Measurements from ENCODE around the gene RAPSN. TPM values are rescaled to one million over a fixed set of nuclear protein-coding genes. Genes with fewer than 3 reads are reported as not detected.

Gene RAPSN
- total RNA-seq, 1 experiment from 2014 or later = not detected

DNA sequence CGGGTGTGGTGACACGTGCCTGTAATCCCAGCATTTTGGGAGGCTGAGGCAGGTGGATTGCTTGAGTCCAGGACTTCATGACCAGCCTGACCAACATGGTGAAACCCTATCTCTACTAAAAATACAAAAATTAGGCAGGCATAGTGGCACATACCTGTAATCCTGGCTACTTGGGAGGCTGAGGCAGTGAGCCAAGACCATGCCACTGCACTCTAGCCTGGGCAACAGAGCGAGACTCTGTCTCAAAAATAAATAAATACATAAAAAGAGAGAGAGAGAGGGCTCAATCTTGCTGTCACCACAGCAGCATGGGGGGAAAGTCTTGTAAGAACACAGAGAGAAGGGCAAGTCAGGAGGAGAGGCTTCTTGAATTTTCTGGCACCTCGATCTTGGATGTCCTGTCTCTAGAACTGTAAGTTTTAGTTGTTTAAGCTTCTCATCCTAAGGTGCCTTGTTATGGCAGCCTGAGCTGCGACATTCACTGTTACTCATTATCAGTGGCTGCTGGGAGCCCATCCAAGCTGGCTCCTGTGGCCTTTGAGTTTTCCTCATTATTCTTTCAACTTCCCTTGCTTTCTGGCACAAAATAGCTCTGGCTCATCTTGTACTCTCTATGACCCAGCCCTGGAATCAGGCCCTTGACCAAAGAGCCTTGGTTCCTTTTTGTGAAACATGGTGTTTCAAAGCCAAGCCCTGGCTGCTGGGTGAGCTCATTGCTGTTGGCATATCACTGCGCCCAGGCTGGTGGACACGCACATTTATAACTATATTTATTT is 14.7 kb downstream of the RAPSN start:
- peak; percentile 90 for DNase-seq (ENCODE audit: low read depth)

DNA sequence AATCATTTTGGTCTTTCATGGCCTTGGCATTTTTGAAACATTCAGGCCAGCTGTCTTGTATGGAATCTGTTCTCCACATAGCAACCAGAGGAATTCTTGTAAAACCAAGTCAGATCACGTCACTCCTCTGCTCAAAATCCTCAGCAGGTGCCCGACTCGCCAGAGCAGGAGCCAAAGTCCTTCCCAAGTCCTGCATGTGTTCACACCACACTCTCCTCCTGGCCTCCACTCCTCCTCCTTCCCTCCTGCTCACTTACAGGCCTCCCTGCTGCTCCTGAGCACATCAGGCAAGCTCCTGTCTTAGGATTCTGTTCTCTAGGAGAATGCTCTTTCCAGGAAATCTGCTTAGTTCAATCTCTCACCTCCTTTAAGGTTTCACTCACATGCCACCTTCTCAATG is 15.8 kb downstream of the RAPSN start:
- peak; percentile 40 for DNase-seq (ENCODE audit: low read depth)

DNA sequence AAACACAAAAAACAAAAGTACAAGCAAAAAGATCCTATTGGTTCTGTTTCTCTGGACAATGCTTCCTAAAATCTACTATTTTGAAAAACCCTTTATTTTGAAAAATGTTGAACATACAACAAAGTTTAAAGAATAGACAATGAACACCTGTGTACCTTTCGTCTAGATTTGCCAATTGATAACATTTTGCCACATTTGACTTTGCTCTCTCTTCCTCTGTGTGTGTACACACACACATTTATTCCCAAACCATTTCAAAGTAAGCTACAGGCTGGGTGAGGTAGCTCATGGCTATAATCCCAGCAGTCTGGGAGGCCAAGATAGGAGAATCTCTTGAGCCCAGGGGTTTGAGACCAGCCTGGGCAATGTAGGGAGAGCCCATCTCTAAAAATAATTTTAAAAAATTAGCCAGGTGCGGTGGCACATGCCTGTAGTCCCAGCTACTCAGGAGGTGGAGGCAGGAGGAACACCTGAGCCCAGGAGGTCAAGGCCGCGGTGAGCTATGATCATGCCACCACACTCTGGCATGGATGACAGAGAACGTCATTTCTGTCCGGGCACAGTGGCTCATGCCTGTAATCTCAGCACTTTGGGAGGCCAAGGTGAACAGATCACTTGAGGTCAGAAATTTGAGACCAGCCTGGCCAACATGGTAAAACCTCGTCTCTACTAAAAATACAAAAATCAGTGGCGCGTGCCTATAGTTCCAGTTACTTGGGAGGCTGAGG is 17.4 kb downstream of the RAPSN start:
- DNase-seq (ENCODE audit: low read depth) = no peak

DNA sequence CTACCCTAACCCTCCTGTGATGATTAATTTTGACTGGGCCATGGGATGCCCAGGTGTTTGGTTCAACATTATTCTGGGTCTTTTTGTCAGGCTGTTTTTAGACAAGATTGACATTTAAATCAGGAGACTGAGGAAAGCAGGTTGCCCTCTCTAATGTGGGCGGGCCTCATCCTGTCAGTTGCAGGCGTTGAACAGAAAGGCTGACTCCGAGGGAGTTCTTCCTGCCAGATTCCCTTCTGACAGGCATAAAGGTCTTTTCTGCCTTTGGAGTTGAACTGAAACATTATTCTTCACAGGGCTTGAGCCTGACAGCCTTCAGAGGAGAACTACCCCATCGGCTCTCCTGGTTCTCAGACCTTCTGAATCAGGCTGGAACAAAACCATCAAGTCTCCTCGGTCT is 18.4 kb downstream of the RAPSN start:
- no peak for DNase-seq (ENCODE audit: low read depth)

- DNase-seq (ENCODE audit: low read depth) = peak; percentile 95
Measured at GRCh38 chr11:47426062-47426956, 22.6 kb downstream of the RAPSN start, which contains the start of gene PSMC3. Gene PSMC3 (minus strand): TSS chr11:47426439. CDS start chr11:47426279, 160 bp downstream.

DNA sequence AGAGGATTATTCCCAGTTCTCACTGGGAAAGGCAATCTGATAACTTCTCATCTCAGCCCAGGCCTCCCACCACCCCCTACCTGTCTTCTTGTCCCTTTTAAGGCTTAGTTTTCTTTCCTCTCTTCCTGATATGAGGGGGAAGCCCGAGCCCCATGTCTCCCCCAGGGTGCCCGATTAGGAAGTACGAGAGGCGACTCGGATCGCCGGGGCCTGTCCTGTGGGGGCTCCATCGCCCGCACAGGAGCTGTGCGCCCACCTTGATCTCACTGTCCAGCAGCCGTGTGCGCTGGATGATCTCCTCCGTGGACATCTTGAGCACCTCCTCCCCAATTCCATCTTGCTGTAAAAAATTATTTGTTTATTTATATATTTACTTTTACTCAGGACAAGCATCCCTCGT is 23.3 kb downstream of the RAPSN start:
- DNase-seq (ENCODE audit: low read depth) = no peak

DNA sequence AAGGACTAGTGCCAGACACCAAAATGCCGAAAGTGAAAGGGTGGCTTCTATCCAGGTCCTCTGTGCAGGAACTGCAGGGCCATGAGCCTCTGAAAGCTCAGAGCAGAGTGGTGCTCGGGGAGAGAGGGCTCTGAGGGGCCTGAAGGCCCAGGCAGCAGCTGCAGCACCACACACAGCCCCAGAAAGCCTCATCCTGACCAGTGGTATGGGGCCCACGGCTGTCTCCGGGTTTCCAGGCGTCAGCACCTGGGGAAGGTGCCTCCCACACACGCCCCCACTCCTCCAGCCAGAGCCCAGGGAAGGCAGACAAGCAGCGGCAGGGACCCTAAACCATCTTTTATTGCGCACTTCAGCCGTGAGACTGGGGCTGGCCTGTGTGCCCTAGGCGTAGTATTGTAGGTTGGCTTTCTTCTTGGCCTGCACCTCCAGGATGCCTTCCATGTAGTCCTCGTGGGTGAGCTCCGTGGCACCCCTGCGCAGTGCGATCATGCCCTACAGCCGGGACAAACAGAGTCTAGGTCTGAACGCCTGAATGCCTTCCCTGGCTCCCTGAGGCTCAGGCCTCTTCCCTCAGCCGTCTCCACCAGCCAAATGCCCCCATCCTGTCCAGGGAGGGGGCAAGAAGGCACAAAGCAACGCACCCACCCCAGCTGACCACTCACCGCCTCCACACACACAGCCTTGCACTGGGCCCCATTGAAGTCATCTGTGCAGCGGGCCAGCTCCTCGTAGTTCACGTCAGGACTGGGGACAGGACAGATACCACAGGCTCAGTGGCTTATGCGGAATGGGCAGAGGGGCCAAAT is 30.3 kb downstream of the RAPSN start:
- peak; percentile 33 for DNase-seq (ENCODE audit: low read depth)

- no peak for DNase-seq (ENCODE audit: low read depth)
Measured at GRCh38 chr11:47417712-47418111, 31.2 kb downstream of the RAPSN start.

DNA sequence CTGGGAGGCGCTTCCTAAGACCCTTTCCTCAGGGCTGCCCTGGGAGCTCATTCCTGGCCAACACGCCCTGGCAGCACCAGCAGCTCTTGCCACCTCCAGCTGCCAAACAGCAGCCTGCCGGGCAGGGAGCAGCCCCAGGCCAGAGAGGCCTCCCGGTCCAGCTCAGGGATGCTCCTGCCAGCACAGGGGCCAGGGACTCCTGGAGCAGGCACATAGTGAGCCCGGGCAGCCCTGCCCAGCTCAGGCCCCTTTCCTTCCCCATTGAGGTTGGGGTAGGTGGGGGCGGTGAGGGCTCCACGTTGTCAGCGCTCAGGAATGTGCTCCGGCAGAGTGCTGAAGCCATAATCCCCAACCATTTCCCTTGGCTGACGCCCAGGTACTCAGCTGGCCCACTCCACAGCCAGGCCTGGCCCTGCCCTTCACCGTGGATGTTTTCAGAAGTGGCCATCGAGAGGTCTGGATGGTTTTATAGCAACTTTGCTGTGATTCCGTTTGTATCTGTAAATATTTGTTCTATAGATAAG is 32.9 kb downstream of the RAPSN start:
- DNase-seq (ENCODE audit: low read depth) = peak; percentile 97

GRCh38 chr11:47415091-47415854 is 33.7 kb downstream of the RAPSN start:
- no peak for DNase-seq (ENCODE audit: low read depth)

DNA sequence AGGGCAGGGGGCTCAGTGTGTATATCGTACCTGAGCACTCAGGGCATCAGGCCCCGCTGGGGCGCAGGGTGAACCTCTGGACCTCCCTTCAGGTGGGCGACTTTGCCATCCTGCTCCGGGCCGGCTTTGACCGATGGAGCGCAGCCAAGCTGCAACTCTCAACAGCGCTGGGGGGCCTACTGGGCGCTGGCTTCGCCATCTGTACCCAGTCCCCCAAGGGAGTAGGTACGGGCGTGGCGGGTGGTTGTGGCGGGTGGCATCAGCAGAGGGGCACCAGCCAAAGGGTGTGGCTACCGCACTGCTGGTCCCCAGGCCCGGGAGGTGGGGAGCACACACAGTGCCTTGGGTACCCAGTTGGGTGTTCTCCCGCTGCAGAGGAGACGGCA is 34.3 kb downstream of the RAPSN start:
- DNase-seq (ENCODE audit: low read depth) = no peak

- DNase-seq (ENCODE audit: low read depth) = no peak
Measured at GRCh38 chr11:47413908-47414684, 34.8 kb downstream of the RAPSN start.

DNA sequence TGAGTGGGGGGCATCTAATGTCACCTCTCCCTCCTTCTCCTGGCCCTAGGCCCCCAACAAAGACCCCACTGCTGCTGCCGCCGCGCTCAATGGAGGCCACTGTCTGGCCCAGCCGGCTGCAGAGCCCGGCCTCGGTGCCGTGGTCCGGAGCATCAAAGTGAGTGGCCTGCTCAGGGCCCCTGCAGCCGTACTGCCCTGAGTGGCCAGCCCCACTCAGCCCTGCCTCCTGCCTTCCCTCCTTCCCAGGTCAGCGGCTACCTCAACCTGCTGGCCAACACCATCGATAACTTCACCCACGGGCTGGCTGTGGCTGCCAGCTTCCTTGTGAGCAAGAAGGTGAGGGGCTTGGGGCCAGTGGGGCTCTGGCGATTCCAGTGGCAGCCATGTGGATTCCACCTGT is 35.6 kb downstream of the RAPSN start:
- DNase-seq (ENCODE audit: low read depth) = no peak

DNA sequence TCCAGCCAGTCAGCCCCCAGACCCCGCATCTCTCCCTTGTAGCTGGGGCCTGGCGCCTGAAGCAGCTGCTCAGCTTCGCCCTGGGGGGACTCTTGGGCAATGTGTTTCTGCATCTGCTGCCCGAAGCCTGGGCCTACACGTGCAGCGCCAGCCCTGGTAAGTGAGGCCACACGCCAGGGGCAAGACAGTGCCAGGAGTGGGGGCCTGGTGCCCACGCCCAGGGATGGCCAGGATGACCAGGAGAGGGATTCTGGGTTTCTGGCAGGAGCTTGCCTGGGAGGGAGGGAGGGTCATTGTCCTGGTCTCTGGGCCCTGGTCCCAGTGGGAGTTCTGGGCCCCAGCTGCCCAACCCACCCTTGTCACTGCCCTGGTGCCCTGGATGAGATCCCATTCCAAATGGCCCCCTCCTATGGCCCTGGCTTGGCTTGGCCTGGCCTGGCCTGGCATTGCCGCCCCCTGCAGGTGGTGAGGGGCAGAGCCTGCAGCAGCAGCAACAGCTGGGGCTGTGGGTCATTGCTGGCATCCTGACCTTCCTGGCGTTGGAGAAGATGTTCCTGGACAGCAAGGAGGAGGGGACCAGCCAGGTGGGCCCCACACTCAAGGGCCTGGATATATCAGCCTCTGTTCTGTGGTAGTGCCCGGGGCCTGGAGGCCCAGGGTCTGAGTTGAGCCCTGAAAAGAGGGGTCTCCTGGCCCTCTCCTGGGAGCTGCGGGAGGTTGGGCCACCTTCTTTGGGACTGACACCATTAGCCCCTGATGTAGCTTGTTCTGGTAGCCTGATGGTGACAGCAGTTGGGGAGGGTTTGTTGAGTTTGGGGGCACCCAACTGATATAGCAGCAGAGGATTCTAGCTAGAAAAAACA is 36.8 kb downstream of the RAPSN start:
- DNase-seq (ENCODE audit: low read depth) = peak; percentile 38

DNA sequence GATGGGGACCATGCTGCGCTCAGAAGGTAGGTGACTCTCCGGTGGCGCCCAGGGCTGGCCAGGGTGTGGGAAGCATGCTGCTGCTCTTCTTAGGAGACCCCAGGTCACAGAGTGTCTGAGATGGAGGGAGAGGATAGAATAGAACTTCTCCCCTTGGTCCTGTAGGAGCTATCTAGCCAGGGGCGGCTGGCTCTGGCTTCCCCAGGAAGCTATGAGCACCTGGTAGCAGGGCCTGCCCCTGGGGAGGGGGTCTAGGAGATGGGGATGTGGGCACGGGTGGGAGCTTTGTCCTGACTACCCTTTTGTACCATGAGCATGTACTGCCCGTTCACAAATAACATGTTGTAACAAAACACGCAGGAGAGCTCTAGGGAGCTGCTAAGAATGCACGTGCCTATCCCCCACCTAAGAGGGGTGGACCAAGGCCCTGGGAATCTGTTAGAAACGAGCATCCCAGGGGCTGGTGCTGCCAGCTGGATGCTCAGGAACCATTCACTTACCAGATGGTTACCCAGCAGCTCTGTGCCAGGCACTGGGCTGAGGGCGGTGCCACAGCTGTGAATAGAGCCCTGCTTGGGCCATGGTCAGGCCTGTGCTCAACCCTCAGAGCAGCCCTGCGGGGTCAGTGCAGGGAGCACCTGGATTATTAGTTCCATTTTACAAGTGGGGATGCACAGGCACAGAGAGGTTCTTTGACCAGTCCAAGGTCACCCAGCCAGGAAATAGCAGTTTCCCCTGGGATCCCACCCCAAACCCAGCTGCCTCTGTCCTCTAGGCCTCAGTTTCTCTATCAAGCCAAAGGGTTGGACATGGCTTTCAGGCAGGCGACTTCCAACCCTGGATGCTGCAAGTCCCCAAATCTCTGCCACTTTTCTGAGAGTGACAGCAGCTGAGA is 38.3 kb downstream of the RAPSN start:
- no peak for DNase-seq (ENCODE audit: low read depth)

- peak; percentile 36 for DNase-seq (ENCODE audit: low read depth)
Measured at GRCh38 chr11:47409440-47410369, 39.2 kb downstream of the RAPSN start.
